Upper lobe of left lung (tissue), 6 donors: ENCODE measurements around the gene ZC3H8. TPM values are rescaled to one million over a fixed set of nuclear protein-coding genes. Genes with fewer than 3 reads are reported as not detected.

Experiments
- ATAC-seq, 2 donors: fragments of 200-7000 bp; cut with Tn5 transposase; one replicate each; pipeline ENCODE4 v1.9.1; 2022; ENCODE audit warnings: mild to moderate bottlenecking in 2 of 2, moderate library complexity in 2 of 2; ENCODE audit not compliant: low FRiP score in 2 of 2
- DNase-seq, 2 donors: peaks; one replicate each; pipeline ENCODE4 v3.0.0-alpha.2; 2019 to 2020
- H3K27ac ChIP-seq, 4 donors: fragments of 200-600 bp; sonication (generic); one replicate each; pipeline ENCODE4 v1.5.1; 2016 to 2019
- H3K27me3 ChIP-seq, 4 donors: fragments of 200-600 bp; sonication (generic); one replicate each; pipeline ENCODE4 v1.5.1; 2017 to 2019
- H3K36me3 ChIP-seq, 4 donors: fragments of 200-600 bp; sonication (generic); one replicate each; pipeline ENCODE4 v1.5.1; 2016 to 2019
- H3K4me1 ChIP-seq, 4 donors: fragments of 200-600 bp; sonication (generic); one replicate each; pipeline ENCODE4 v1.5.1; 2018 to 2019
- H3K4me3 ChIP-seq, 4 donors: fragments of 200-600 bp; sonication (generic); one replicate each; pipeline ENCODE4 v1.5.1; 2017 to 2019; ENCODE audit warnings: mild to moderate bottlenecking in 2 of 4, moderate library complexity in 1 of 4
- H3K9me3 ChIP-seq, 4 donors: fragments of 200-600 bp; sonication (generic); one replicate each; pipeline ENCODE4 v1.5.1; 2018 to 2019
- EP300 ChIP-seq, 4 donors: sonication (generic); formaldehyde crosslinking; IDR thresholded peaks; one replicate each; pipeline ENCODE4 v1.5.1; 2017; ENCODE audit warnings: antibody characterized with exemption in 4 of 4, control low read depth in 2 of 4
- POLR2A ChIP-seq, 4 donors: fragments of 450-650 bp; IDR thresholded peaks; one replicate each; pipeline ENCODE4 v1.5.1; 2016 to 2017; ENCODE audit warnings: antibody characterized with exemption in 4 of 4, mild to moderate bottlenecking in 2 of 4
- POLR2AphosphoS5 ChIP-seq, 2 donors: sonication (generic); formaldehyde crosslinking; IDR thresholded peaks; one replicate each; pipeline ENCODE4 v1.5.1; 2017; ENCODE audit warnings: antibody characterized with exemption in 2 of 2
- WGBS, 2 donors: methylation state at CpG; one replicate each; pipeline ENCODE4 v1.1.5; 2017 to 2018; 5-methylcytosine and 5-hydroxymethylcytosine counted together
- total RNA-seq, 6 donors: library from RNA; depleted of rRNA in 4 of 6; stranded (reverse); fragments of >200 nt in 4 of 6; gene quantifications; one replicate each; pipeline versions ENCODE4 v1.1.0 to v1.2.1, GENCODE V29; 2016 to 2021
- TF ChIP-seq, protein P1 (sequence below), 6 experiments: fragments of 450-650 bp in 4 of 6; fragments of 200-600 bp in 2 of 6; sonication (generic) in 2 of 6; IDR thresholded peaks; one replicate each; pipeline ENCODE4 v1.5.1; 2016 to 2019; ENCODE audit warnings: antibody characterized with exemption in 6 of 6
- donor health status: DM: no; HTN: no; CAD: no; lungs with moderate emphysema.
- donor health status: DM: no; HTN: yes; CAD: no; lungs with severe emphysema.

Gene ZC3H8
- total RNA-seq, 6 donors from 2014 or later: 4.3 to 92.2 (median 10.1) TPM

- H3K9me3 ChIP-seq: no peaks in the 10 kb centered on the region
- TF ChIP-seq, protein P1, sequence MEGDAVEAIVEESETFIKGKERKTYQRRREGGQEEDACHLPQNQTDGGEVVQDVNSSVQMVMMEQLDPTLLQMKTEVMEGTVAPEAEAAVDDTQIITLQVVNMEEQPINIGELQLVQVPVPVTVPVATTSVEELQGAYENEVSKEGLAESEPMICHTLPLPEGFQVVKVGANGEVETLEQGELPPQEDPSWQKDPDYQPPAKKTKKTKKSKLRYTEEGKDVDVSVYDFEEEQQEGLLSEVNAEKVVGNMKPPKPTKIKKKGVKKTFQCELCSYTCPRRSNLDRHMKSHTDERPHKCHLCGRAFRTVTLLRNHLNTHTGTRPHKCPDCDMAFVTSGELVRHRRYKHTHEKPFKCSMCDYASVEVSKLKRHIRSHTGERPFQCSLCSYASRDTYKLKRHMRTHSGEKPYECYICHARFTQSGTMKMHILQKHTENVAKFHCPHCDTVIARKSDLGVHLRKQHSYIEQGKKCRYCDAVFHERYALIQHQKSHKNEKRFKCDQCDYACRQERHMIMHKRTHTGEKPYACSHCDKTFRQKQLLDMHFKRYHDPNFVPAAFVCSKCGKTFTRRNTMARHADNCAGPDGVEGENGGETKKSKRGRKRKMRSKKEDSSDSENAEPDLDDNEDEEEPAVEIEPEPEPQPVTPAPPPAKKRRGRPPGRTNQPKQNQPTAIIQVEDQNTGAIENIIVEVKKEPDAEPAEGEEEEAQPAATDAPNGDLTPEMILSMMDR (IDR thresholded peaks at IDR 0.05): no peak
- TF ChIP-seq EP300 (IDR thresholded peaks at IDR 0.05) (no peak), POLR2A (IDR thresholded peaks at IDR 0.05) (peak in 3 of 4 donors; percentile 35 to 71 (median 41)), POLR2AphosphoS5 (IDR thresholded peaks at IDR 0.05) (peak; percentile 39 to 76)
- WGBS, 2 donors: 1 to 2% methylated on average over 21 to 24 of the region's 66 CpGs
- peak overlapping the region; percentile 99 to 100 (median 100) for H3K27ac ChIP-seq
- DNase-seq: peak; percentile 89 to 96
- peak overlapping the region; percentile 58 to 86 (median 80) for H3K4me3 ChIP-seq
- peaks cover 9 to 16% (median 10%) of the 10 kb centered on the region in 4 donors for H3K4me1 ChIP-seq
- no peaks in the 10 kb centered on the region for H3K36me3 ChIP-seq
- peak; percentile 89 to 93 for ATAC-seq
- no peaks in the 10 kb centered on the region for H3K27me3 ChIP-seq
Observed at GRCh38 chr2:112275887-112276773, 21.3 kb upstream of the ZC3H8 start.

DNA sequence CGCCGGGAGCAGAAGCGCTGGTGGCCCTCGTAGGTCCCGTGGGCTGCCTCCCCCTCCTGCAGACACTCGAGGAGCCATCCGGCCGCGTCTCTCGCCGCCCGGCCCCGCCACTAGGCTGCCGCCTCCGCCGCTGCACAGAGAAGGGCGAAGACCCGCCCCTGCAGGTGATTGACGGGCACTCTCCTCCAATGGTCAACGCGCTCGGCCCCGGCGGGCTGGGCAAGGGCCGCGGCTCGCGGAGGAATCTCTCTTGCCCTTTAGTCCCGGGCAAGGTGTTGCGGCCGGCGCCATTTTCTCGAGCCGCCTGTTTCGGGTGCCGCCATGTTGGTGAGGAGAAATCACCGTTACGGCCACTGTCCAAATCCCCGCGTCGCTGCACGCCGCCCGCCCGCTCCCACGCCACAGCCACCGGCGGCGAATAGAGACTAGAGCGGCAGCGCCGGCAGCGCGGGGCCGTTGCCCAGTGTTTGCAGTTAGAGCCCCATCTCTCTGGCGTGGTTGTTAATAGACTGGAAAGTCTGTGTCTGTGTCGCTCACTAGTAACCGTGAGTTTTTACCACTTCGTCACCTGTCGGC is 20.6 kb upstream of the ZC3H8 start, which contains the start of gene ZC3H6:
Gene ZC3H6, plus strand, starts transcription at position 287 of the 576 bp plus-strand sequence. CDS start 398 bp downstream, outside the sequence.
- Histone ChIP-seq H3K36me3 (no peaks in the 10 kb centered on the region), H3K4me1 (peaks cover 9 to 16% (median 10%) of the 10 kb centered on the region in 4 donors), H3K9me3 (no peaks in the 10 kb centered on the region), H3K27me3 (no peaks in the 10 kb centered on the region), H3K4me3 (peak within 1 kb of the TSS; percentile 58 to 86 (median 80)), H3K27ac (peak within 1 kb of the TSS; percentile 99 to 100 (median 100))
- 0% methylated on average over 17 to 44 of the region's 60 CpGs for WGBS, 2 donors
- peak; percentile 98 to 100 for DNase-seq
- TF ChIP-seq POLR2A (IDR thresholded peaks at IDR 0.05) (peak; percentile 26 to 98 (median 88)), EP300 (IDR thresholded peaks at IDR 0.05) (peak in 1 of 4 donors; percentile 55), POLR2AphosphoS5 (IDR thresholded peaks at IDR 0.05) (peak; percentile 96 to 98)
- TF ChIP-seq, protein P1 (IDR thresholded peaks at IDR 0.05): peak in 5 of 6 experiments; percentile 31 to 77 (median 68)
- peak; percentile 99 to 100 for ATAC-seq

DNA sequence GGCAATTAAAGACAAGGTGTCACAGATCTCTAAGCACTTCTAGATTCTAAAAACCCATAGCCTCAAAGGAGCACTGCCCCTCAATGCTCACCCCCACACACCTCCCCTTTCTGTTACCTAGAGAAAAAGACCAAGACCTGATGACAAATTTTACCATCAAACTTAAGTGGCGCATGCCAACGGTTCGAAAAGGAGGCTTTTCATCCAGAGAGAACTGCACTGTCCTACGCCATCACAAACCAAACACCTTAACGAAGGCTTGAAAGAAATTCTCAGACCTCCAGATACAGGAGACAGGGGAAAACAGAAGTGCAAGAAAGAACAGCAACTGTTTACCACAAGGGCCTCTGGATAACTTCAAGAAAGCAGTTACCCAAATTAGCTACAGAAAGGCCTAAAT is 18.5 kb upstream of the ZC3H8 start:
- Histone ChIP-seq H3K27me3 (no peaks in the 10 kb centered on the region), H3K4me3 (no peak overlapping the region), H3K27ac (no peak overlapping the region), H3K4me1 (peaks cover 9 to 16% (median 10%) of the 10 kb centered on the region in 4 donors), H3K9me3 (no peaks in the 10 kb centered on the region), H3K36me3 (no peaks in the 10 kb centered on the region)
- ATAC-seq (no peak), DNase-seq (no peak)
- TF ChIP-seq POLR2A (IDR thresholded peaks at IDR 0.05): no peak
- TF ChIP-seq EP300 (IDR thresholded peaks at IDR 0.05): no peak
- TF ChIP-seq POLR2AphosphoS5 (IDR thresholded peaks at IDR 0.05): no peak
- TF ChIP-seq, protein P1 (IDR thresholded peaks at IDR 0.05): no peak
- WGBS, 2 donors: 90 to 95% methylated on average over 5 of the region's 5 CpGs

DNA sequence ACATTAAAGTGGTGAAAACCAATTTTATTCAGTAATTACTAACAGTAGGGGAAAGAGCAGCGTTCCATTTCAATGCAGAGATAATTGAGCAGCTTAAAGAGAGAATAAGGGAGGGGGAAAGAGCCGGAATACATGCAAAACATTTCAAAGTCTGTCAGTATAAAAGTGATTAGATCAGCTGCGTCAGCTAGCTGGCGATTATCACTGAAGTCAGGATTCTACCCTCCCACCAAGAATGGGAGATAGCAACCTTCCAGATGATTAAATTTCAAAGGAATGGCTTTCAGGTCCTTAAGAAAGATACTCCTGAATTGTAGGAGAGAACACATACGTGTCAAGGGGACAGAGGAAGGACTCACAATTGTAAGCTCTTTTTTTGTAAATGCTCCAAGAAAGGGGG is 17.8 kb upstream of the ZC3H8 start:
- Histone ChIP-seq H3K27me3 (no peaks in the 10 kb centered on the region), H3K36me3 (no peaks in the 10 kb centered on the region), H3K27ac (no peak overlapping the region), H3K9me3 (no peaks in the 10 kb centered on the region), H3K4me3 (no peak overlapping the region), H3K4me1 (peaks cover 9 to 16% (median 10%) of the 10 kb centered on the region in 4 donors)
- WGBS, 2 donors: 83 to 84% methylated on average over 5 of the region's 5 CpGs
- TF ChIP-seq POLR2AphosphoS5 (IDR thresholded peaks at IDR 0.05) (no peak), EP300 (IDR thresholded peaks at IDR 0.05) (no peak), POLR2A (IDR thresholded peaks at IDR 0.05) (no peak)
- TF ChIP-seq, protein P1 (IDR thresholded peaks at IDR 0.05): no peak
- ATAC-seq (no peak), DNase-seq (no peak)
